Measurements from ENCODE around the gene ENKUR. TPM values are rescaled to one million over a fixed set of nuclear protein-coding genes. Genes with fewer than 3 reads are reported as not detected.

Gene ENKUR, protein sequence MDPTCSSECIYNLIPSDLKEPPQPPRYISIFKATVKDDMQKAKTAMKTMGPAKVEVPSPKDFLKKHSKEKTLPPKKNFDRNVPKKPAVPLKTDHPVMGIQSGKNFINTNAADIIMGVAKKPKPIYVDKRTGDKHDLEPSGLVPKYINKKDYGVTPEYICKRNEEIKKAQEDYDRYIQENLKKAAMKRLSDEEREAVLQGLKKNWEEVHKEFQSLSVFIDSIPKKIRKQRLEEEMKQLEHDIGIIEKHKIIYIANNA
- polyA plus RNA-seq (2012; ENCODE audit: low read depth, missing spikeins): not detected

DNA sequence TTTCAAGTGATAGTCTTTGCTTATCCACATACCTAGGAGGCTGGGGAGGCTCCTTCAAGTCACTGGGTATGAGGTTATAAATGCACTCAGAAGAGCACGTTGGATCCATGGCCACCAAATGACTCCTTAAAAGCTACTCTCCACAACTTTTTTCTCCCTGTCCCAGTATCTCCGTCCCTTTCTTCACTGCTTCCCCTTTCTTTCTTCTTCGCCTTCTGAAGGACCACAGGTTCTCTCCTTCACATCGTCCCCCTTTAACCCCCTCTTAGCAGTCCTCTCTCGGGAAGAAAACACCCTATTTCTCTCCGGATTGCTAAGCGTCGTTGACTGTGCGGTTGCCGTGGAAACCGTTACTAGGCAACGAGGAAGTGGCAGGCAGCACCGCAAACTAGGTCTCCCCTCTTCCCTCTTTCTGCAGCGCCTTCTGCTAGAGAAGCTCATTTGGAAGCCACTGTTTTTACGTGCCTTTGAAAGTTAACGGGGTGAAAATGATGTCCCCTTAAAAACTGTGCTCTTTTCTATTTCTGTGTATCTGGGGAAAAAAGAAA, at the start of gene ENKUR:
TSS of gene ENKUR (minus strand) at position 331 of the 548 bp plus-strand sequence. CDS start at position 109, 222 bp downstream.
- no peak for TF ChIP-seq POU2F2 (IDR thresholded peaks at IDR 0.05; ENCODE audit: low read depth, low read length)
- peak; percentile 36 for TF ChIP-seq SPI1 (IDR thresholded peaks at IDR 0.05; ENCODE audit: low read depth, low read length)
- DNase-seq (ENCODE audit: insufficient read length, low spot score): peak; percentile 44
- FAIRE-seq: no peak

DNA sequence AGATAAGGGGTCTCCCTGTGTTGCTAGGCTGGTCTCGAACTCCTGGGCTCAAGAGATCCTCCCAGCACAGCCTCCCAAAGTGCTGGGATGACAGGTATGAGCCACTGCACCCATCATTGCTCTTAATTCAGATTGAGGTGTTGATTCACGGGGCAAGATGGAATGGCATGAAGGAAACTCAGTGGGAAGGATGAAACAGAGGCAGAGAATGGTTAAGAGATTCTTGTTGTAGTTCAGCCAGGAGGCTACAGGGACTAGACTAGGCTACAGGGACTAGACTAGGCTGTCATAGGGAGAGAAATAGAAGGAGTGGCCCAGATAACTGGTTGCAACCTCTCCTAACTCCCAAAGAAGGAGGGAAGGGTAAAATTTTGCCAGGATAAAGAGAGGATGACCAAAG, 48.4 kb upstream of the ENKUR start:
- FAIRE-seq: no peak
- no peak for DNase-seq (ENCODE audit: insufficient read length, low spot score)

DNA sequence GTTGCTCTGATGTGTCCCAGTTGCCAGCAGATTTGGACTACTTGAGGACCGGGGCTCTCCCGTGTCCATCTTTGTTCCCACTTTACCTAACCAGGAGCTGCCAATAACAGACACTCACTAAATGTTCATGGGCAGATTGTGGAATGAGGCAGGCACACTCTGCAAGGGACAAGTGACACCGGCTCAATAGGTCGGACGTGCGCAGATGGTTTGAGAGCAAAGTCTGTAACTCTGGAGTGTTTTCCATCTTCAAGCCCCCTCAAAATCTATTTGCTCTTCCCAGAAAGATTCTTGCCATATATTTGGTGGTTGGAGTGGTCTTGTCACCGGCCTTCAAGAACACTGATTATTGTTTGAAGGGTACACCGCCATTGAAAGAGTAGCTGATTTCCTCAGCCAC, 47.7 kb upstream of the ENKUR start:
- DNase-seq (ENCODE audit: insufficient read length, low spot score) (no peak), FAIRE-seq (no peak)
- TF ChIP-seq TAF1 (IDR thresholded peaks at IDR 0.05; ENCODE audit: low read depth, low read length) (no peak), SPI1 (IDR thresholded peaks at IDR 0.05; ENCODE audit: low read depth, low read length) (no peak), POU2F2 (IDR thresholded peaks at IDR 0.05; ENCODE audit: low read depth, low read length) (no peak), PAX5 (IDR thresholded peaks at IDR 0.05; ENCODE audit: insufficient read depth, low read length, severe bottlenecking) (no peak), POLR2AphosphoS5 (IDR thresholded peaks at IDR 0.05; ENCODE audit: low read depth, low read length) (no peak), POLR2A (IDR thresholded peaks at IDR 0.05; ENCODE audit: low read depth, low read length) (no peak)

More for the DNA sequence above, 48.4 kb upstream of the ENKUR start:
- no peak for TF ChIP-seq TAF1 (IDR thresholded peaks at IDR 0.05; ENCODE audit: low read depth, low read length)
- no peak for TF ChIP-seq SPI1 (IDR thresholded peaks at IDR 0.05; ENCODE audit: low read depth, low read length)
- no peak for TF ChIP-seq POU2F2 (IDR thresholded peaks at IDR 0.05; ENCODE audit: low read depth, low read length)
- TF ChIP-seq POLR2AphosphoS5 (IDR thresholded peaks at IDR 0.05; ENCODE audit: low read depth, low read length): no peak
- TF ChIP-seq POLR2A (IDR thresholded peaks at IDR 0.05; ENCODE audit: low read depth, low read length): no peak

GRCh38 chr10:25063157-25063556, 47.2 kb upstream of the ENKUR start:
- no peak for TF ChIP-seq SPI1 (IDR thresholded peaks at IDR 0.05; ENCODE audit: low read depth, low read length)
- no peak for TF ChIP-seq POLR2A (IDR thresholded peaks at IDR 0.05; ENCODE audit: low read depth, low read length)
- no peak for TF ChIP-seq POLR2AphosphoS5 (IDR thresholded peaks at IDR 0.05; ENCODE audit: low read depth, low read length)
- no peak for TF ChIP-seq PAX5 (IDR thresholded peaks at IDR 0.05; ENCODE audit: insufficient read depth, low read length, severe bottlenecking)
- TF ChIP-seq TAF1 (IDR thresholded peaks at IDR 0.05; ENCODE audit: low read depth, low read length): no peak
- no peak for TF ChIP-seq POU2F2 (IDR thresholded peaks at IDR 0.05; ENCODE audit: low read depth, low read length)
- no peak for FAIRE-seq
- no peak for DNase-seq (ENCODE audit: insufficient read length, low spot score)

DNA sequence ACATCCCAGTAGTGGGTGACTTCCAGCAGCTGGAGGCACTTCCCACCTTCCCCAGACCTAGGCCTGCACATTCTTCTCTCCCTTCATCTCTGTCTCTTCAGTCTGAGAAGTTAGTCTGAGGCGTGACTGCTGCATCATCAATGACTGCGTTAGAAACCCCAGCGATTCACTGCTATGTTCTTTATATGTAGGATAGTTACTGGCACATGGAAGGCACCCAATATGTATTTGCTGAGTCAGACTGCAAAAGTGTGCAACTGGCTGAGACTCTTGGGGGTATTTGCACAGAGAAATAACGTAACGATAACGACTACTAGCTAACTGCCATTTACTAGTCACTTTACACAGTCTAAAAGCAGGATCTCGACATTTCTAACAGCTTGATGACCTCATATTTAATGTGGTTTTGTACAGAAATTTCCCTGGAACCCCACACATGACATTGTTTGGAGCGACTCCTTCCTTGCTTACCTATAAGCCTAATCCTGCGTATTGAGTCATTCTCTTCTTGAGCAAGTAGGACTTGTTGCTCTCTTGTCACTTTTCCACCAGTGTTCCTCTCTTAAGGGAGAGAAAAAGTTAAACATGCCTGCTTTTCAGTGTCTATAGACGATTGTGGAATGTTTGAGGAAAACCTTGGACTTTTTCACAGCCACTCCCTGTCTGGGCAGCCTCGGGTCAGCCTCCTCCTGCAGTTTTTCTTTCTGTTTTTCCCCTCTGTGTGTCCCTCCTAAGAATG, 45.9 kb upstream of the ENKUR start:
- FAIRE-seq (no peak), DNase-seq (ENCODE audit: insufficient read length, low spot score) (no peak)

DNA sequence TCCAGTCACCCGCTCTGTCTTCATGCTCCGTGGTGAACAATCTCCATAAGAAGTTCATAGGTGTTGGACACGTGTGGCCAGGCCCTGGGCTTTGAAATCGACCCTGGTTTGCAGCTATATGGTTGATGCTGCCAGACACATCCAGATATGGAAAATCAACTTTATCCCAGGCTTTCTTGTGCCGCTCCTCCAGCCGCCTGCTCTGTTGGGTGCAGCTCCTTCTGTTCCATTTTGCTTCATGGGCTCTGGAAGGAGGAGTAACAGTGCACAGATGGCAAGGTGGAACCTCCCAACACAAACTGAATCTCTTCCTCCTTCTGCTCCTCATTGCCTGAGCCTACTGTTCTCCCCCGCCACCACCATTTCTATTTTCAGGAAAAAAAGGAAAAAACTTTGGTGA, 45.2 kb upstream of the ENKUR start:
- TF ChIP-seq POLR2AphosphoS5 (IDR thresholded peaks at IDR 0.05; ENCODE audit: low read depth, low read length) (no peak), PAX5 (IDR thresholded peaks at IDR 0.05; ENCODE audit: insufficient read depth, low read length, severe bottlenecking) (no peak), SPI1 (IDR thresholded peaks at IDR 0.05; ENCODE audit: low read depth, low read length) (no peak), TAF1 (IDR thresholded peaks at IDR 0.05; ENCODE audit: low read depth, low read length) (no peak), POLR2A (IDR thresholded peaks at IDR 0.05; ENCODE audit: low read depth, low read length) (no peak), POU2F2 (IDR thresholded peaks at IDR 0.05; ENCODE audit: low read depth, low read length) (no peak)
- DNase-seq (ENCODE audit: insufficient read length, low spot score): no peak
- FAIRE-seq: no peak

More for the DNA sequence above, 45.9 kb upstream of the ENKUR start:
- TF ChIP-seq SPI1 (IDR thresholded peaks at IDR 0.05; ENCODE audit: low read depth, low read length): no peak
- TF ChIP-seq POLR2A (IDR thresholded peaks at IDR 0.05; ENCODE audit: low read depth, low read length): no peak
- TF ChIP-seq PAX5 (IDR thresholded peaks at IDR 0.05; ENCODE audit: insufficient read depth, low read length, severe bottlenecking): no peak
- TF ChIP-seq POLR2AphosphoS5 (IDR thresholded peaks at IDR 0.05; ENCODE audit: low read depth, low read length): no peak
- TF ChIP-seq POU2F2 (IDR thresholded peaks at IDR 0.05; ENCODE audit: low read depth, low read length): no peak
- TF ChIP-seq TAF1 (IDR thresholded peaks at IDR 0.05; ENCODE audit: low read depth, low read length): no peak

GRCh38 chr10:25059990-25060389, 44.0 kb upstream of the ENKUR start:
- TF ChIP-seq TAF1 (IDR thresholded peaks at IDR 0.05; ENCODE audit: low read depth, low read length) (no peak), POU2F2 (IDR thresholded peaks at IDR 0.05; ENCODE audit: low read depth, low read length) (no peak), PAX5 (IDR thresholded peaks at IDR 0.05; ENCODE audit: insufficient read depth, low read length, severe bottlenecking) (no peak), SPI1 (IDR thresholded peaks at IDR 0.05; ENCODE audit: low read depth, low read length) (no peak)
- FAIRE-seq (no peak), DNase-seq (ENCODE audit: insufficient read length, low spot score) (no peak)

GRCh38 chr10:25057886-25058285, 41.9 kb upstream of the ENKUR start:
- no peak for DNase-seq (ENCODE audit: insufficient read length, low spot score)
- TF ChIP-seq POU2F2 (IDR thresholded peaks at IDR 0.05; ENCODE audit: low read depth, low read length) (no peak), PAX5 (IDR thresholded peaks at IDR 0.05; ENCODE audit: insufficient read depth, low read length, severe bottlenecking) (no peak), POLR2AphosphoS5 (IDR thresholded peaks at IDR 0.05; ENCODE audit: low read depth, low read length) (no peak), SPI1 (IDR thresholded peaks at IDR 0.05; ENCODE audit: low read depth, low read length) (no peak), POLR2A (IDR thresholded peaks at IDR 0.05; ENCODE audit: low read depth, low read length) (no peak), TAF1 (IDR thresholded peaks at IDR 0.05; ENCODE audit: low read depth, low read length) (no peak)
- no peak for FAIRE-seq

GRCh38 chr10:25056726-25057125, 40.8 kb upstream of the ENKUR start:
- no peak for DNase-seq (ENCODE audit: insufficient read length, low spot score)
- no peak for FAIRE-seq
- no peak for TF ChIP-seq SPI1 (IDR thresholded peaks at IDR 0.05; ENCODE audit: low read depth, low read length)
- no peak for TF ChIP-seq POU2F2 (IDR thresholded peaks at IDR 0.05; ENCODE audit: low read depth, low read length)
- no peak for TF ChIP-seq POLR2A (IDR thresholded peaks at IDR 0.05; ENCODE audit: low read depth, low read length)
- no peak for TF ChIP-seq PAX5 (IDR thresholded peaks at IDR 0.05; ENCODE audit: insufficient read depth, low read length, severe bottlenecking)
- TF ChIP-seq POLR2AphosphoS5 (IDR thresholded peaks at IDR 0.05; ENCODE audit: low read depth, low read length): no peak
- TF ChIP-seq TAF1 (IDR thresholded peaks at IDR 0.05; ENCODE audit: low read depth, low read length): no peak
